Epidermal melanocyte (primary cell): ENCODE data around the gene MANEAL.

Source experiments
- DNase-seq: peaks from one replicate; pipeline ENCODE4 v3.0.0; 2011; ENCODE audit warnings: low spot score; ENCODE audit not compliant: insufficient read length

Gene MANEAL

GRCh38 chr1:37782491-37782890 is 11.2 kb upstream of the MANEAL start:
- DNase-seq = no peak

- no peak for DNase-seq
These were observed 532 bp upstream of the MANEAL start for GRCh38 chr1:37792943-37793686.

GRCh38 chr1:37794372-37795339 is 1.0 kb downstream of the MANEAL start:
- no peak for DNase-seq

- peak; percentile 64 for DNase-seq
These were observed 1.9 kb downstream of the MANEAL start for GRCh38 chr1:37795340-37796125.

- DNase-seq = no peak
These were observed 4.2 kb downstream of the MANEAL start for GRCh38 chr1:37797750-37798345.

GRCh38 chr1:37802439-37802838 is 8.8 kb downstream of the MANEAL start:
- DNase-seq = no peak

- DNase-seq = no peak
These were observed 13.5 kb downstream of the MANEAL start for GRCh38 chr1:37807220-37807554.

- DNase-seq = peak; percentile 98
These were observed 14.1 kb downstream of the MANEAL start, which contains the start of the genes C1orf122 and YRDC for GRCh38 chr1:37807555-37808368. Gene C1orf122, plus strand, starts transcription at chr1:37807790. Its CDS starts 615 bp downstream, at chr1:37808405. Gene YRDC, minus strand, starts transcription at chr1:37808208. Its CDS starts 28 bp downstream, at chr1:37808180.

GRCh38 chr1:37808369-37809319 is 15.0 kb downstream of the MANEAL start:
- peak; percentile 81 for DNase-seq

GRCh38 chr1:37809942-37810341 is 16.3 kb downstream of the MANEAL start:
- DNase-seq = no peak

- no peak for DNase-seq
These were observed 17.5 kb downstream of the MANEAL start for GRCh38 chr1:37811027-37811655.

GRCh38 chr1:37813529-37814145 is 20.0 kb downstream of the MANEAL start:
- DNase-seq = no peak

- DNase-seq = no peak
These were observed 20.6 kb downstream of the MANEAL start for GRCh38 chr1:37814252-37814651.

- DNase-seq = no peak
These were observed 23.8 kb downstream of the MANEAL start for GRCh38 chr1:37817481-37817880.

GRCh38 chr1:37821481-37821880 is 27.8 kb downstream of the MANEAL start:
- no peak for DNase-seq

- DNase-seq = no peak
These were observed 29.5 kb downstream of the MANEAL start for GRCh38 chr1:37822906-37823815.

- DNase-seq = no peak
These were observed 30.4 kb downstream of the MANEAL start for GRCh38 chr1:37824001-37824400.
